H1 (cell line): ENCODE results near the gene MYDGF. TPM values are rescaled to one million over a fixed set of nuclear protein-coding genes. Genes with fewer than 3 reads are reported as not detected.

Experiments used
- ATF2 ChIP-seq: IDR thresholded peaks from 2 replicates; pipeline ENCODE4 v1.6.1; 2012; ENCODE audit warnings: low read length, inconsistent platforms
- ATF3 ChIP-seq: IDR thresholded peaks from 2 replicates; pipeline ENCODE4 v1.6.1; 2011; ENCODE audit warnings: low read depth, mild to moderate bottlenecking, low read length; ENCODE audit not compliant: insufficient read depth
- CTBP2 ChIP-seq: IDR thresholded peaks from 2 replicates; pipeline ENCODE4 v1.7.0; 2011; ENCODE audit warnings: borderline replicate concordance, mild to moderate bottlenecking, moderate library complexity, mixed read lengths, low read length; ENCODE audit not compliant: insufficient read depth, insufficient read length
- E2F6 ChIP-seq: IDR thresholded peaks from 2 replicates; pipeline ENCODE4 v1.6.1; 2012; ENCODE audit warnings: inconsistent platforms
- EGR1 ChIP-seq: IDR thresholded peaks from 2 replicates; pipeline ENCODE4 v1.6.1; 2011; ENCODE audit warnings: low read depth, low read length, borderline replicate concordance
- FOSL1 ChIP-seq: IDR thresholded peaks from 2 replicates; pipeline ENCODE4 v1.6.1; 2011; ENCODE audit warnings: mild to moderate bottlenecking, low read depth, low read length, moderate library complexity; ENCODE audit not compliant: insufficient read depth
- POLR2A ChIP-seq, 2 experiments: IDR thresholded peaks; 1 replicate in 1 of 2; 2 replicates in 1 of 2; pipeline ENCODE4 v1.6.1; 2011; ENCODE audit warnings: low read depth in 2 of 2, low read length in 2 of 2, mild to moderate bottlenecking in 2 of 2; ENCODE audit errors: control extremely low read depth in 1 of 2
- polyA plus RNA-seq, 7 experiments: library from polyadenylated mRNA; depleted of rRNA in 3 of 7; stranded (reverse) in 5 of 7; unstranded in 2 of 7; fragments of >200 nt in 5 of 7; fragments of 200-250 nt in 2 of 7; gene quantifications; 1 replicate in 5 of 7; 2 replicates in 1 of 7; 4 replicates in 1 of 7; pipeline versions ENCODE4 v1.2.1 to v1.2.3, GENCODE V29; 2011 to 2013; ENCODE audit warnings: missing spikeins in 2 of 7, mixed read lengths in 2 of 7
- total RNA-seq: library from RNA; stranded (reverse); fragmentation: NEBNext Ultra II Directional; extraction: Animal tissue kit (Norgen Biotek cat#: 25700); gene quantifications from 2 replicates; pipeline ENCODE4 v1.2.1, GENCODE V29; 2021

The MYDGF gene
- total and polyA plus RNA-seq, 2 of the 8 experiments (the other 6 are each of a cell fraction or from before 2014, with no cell fraction given) = 40.6 to 51.1 TPM

- TF ChIP-seq ATF2 (no peak), POLR2A (IDR thresholded peaks at IDR 0.05; ENCODE audit: control extremely low read depth in 1 of 2, low read depth in 2 of 2, low read length in 2 of 2) (no peak), CTBP2 (no peak), E2F6 (no peak), FOSL1 (no peak), EGR1 (no peak), ATF3 (no peak)
Measured at GRCh38 chr19:4717191-4717965, 47.2 kb upstream of the MYDGF start (continued).
